Vagina (tissue), 2 donors: Measurements from ENCODE around the gene NDUFS2. TPM values are rescaled to one million over a fixed set of nuclear protein-coding genes. Genes with fewer than 3 reads are reported as not detected.

Experiments
- DNase-seq, 2 donors: peaks; one replicate each; pipeline ENCODE4 v3.0.0-alpha.2; 2017; ENCODE audit errors: extremely low spot score in 2 of 2
- H3K27ac ChIP-seq: fragments of 200-600 bp; sonication (generic); one replicate; pipeline ENCODE4 v1.5.1; 2019
- H3K27me3 ChIP-seq: fragments of 200-600 bp; sonication (generic); one replicate; pipeline ENCODE4 v1.5.1; 2019
- H3K36me3 ChIP-seq, 2 donors: fragments of 200-600 bp; sonication (generic); one replicate each; pipeline ENCODE4 v1.5.1; 2017 to 2019
- H3K4me1 ChIP-seq: fragments of 200-600 bp; sonication (generic); one replicate; pipeline ENCODE4 v1.5.1; 2019
- H3K4me3 ChIP-seq, 2 donors: fragments of 200-600 bp; sonication (generic); 1 replicate in 1 of 2; 2 replicates in 1 of 2; pipeline ENCODE4 v1.5.1; 2016 to 2019
- H3K9me3 ChIP-seq: fragments of 200-600 bp; sonication (generic); one replicate; pipeline ENCODE4 v1.5.1; 2019
- POLR2A ChIP-seq, 2 donors: fragments of 450-650 bp; IDR thresholded peaks; one replicate each; pipeline ENCODE4 v1.6.1; 2017; ENCODE audit warnings: antibody characterized with exemption in 2 of 2, mild to moderate bottlenecking in 2 of 2, moderate library complexity in 2 of 2
- POLR2AphosphoS5 ChIP-seq, 2 donors: sonication (generic); formaldehyde crosslinking; IDR thresholded peaks; one replicate each; pipeline ENCODE4 v1.9.0; 2017; ENCODE audit warnings: antibody characterized with exemption in 2 of 2, mild to moderate bottlenecking in 2 of 2, low read depth in 1 of 2; ENCODE audit not compliant: insufficient read depth in 1 of 2
- intact Hi-C: fragments of 100-400 bp; cut with DNase I; formaldehyde crosslinking; loops from one replicate; pipeline ENCODE4 v1.15.1; 2023
- total RNA-seq: library from RNA; depleted of rRNA; stranded (reverse); fragments of >200 nt; gene quantifications from one replicate; pipeline ENCODE4 v1.2.3, GENCODE V29; 2016
- TF ChIP-seq, protein P1 (sequence below), 3 experiments: fragments of 450-650 bp in 2 of 3; fragments of 200-600 bp in 1 of 3; sonication (generic) in 1 of 3; IDR thresholded peaks; one replicate each; pipeline ENCODE4 v1.5.1; 2017 to 2019; ENCODE audit warnings: antibody characterized with exemption in 3 of 3, mild to moderate bottlenecking in 2 of 3, moderate library complexity in 2 of 3

The NDUFS2 gene
- total RNA-seq, 1 donor from 2014 or later = 104 TPM

DNA sequence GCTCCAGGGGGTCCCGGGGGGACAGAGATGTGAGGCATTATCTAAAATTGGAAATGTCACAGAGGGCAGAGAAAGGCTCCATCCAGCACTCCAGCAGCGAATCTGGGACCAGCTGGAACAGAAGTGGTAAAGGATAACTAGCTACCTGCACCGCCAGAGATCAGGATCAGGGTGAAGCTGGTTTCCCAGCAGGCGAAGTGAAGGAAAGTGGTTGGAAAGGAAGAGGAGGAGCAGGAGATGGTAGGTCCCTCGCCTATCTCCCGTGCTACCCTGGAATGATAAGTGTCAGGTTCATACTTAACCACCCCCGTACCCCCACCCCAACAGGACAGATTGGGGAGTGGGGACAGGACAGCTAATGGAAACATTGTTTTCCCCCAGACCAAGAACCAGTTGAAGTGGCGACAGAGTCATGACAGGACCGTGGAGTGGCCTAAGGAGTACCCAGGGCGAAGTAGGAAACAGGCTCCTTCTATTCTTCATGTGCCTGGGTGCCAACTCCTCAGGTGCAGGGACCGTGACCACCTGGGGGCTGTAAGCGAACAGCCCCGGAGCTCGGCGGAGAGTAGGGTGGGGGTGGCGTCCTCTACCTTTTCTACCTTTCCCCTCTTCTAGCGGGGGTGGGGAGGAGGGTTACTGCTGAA lies 25.6 kb upstream of the NDUFS2 start:
- H3K36me3 ChIP-seq = peaks cover 0 to 26% of the 10 kb centered on the region in 2 donors
- H3K27me3 ChIP-seq = no peaks in the 10 kb centered on the region
- no peak for TF ChIP-seq POLR2A (IDR thresholded peaks at IDR 0.05)
- TF ChIP-seq POLR2AphosphoS5 (IDR thresholded peaks at IDR 0.05; ENCODE audit: insufficient read depth in 1 of 2, low read depth in 1 of 2) = no peak
- TF ChIP-seq, protein P1, sequence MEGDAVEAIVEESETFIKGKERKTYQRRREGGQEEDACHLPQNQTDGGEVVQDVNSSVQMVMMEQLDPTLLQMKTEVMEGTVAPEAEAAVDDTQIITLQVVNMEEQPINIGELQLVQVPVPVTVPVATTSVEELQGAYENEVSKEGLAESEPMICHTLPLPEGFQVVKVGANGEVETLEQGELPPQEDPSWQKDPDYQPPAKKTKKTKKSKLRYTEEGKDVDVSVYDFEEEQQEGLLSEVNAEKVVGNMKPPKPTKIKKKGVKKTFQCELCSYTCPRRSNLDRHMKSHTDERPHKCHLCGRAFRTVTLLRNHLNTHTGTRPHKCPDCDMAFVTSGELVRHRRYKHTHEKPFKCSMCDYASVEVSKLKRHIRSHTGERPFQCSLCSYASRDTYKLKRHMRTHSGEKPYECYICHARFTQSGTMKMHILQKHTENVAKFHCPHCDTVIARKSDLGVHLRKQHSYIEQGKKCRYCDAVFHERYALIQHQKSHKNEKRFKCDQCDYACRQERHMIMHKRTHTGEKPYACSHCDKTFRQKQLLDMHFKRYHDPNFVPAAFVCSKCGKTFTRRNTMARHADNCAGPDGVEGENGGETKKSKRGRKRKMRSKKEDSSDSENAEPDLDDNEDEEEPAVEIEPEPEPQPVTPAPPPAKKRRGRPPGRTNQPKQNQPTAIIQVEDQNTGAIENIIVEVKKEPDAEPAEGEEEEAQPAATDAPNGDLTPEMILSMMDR (IDR thresholded peaks at IDR 0.05) = no peak
- no peaks in the 10 kb centered on the region for H3K9me3 ChIP-seq
- DNase-seq = no peak
- intact Hi-C loops = no loop called here
- peak overlapping the region; percentile 92 for H3K27ac ChIP-seq
- H3K4me3 ChIP-seq = peak overlapping the region; percentile 73 to 88
- peaks cover 36% of the 10 kb centered on the region for H3K4me1 ChIP-seq

DNA sequence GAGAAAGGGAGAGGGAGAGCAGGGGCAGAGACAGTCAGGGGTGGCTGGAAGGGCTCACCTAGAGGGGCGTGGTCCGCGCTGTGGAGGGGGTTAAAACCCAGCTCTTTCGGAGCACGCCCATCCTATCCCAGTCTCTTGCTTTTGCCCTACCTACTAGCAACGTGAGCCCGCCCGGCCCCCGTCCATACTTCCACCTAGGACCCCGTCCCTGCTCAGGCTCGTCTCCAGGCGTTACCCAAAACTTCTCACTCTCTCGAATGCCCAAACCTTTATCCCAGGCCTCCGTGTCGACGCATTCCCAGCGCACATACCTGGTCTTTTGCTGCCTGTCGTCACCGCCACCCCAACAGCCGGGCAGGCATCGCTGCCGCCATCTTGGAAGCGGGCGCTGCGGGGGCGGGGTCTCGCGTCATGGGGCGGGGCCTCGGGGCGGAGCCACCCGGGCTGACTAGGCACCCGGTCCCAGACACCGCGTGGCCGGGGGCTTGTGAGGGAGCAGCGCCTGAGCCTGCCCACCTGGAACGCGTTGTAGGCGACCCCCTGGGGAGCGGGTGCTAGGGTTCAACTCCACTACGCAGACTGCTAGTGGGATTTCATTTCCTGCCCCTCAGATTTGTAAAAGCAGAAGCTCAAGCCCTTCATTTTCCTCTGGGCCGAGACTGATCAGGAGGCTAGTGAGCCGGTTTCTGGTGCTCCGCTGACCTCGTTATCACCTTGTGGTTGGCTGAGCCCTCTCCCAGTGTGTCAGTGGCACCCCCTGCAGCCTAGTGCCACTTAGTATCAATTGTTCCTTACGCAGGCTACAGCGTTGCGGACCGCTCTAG lies 24.8 kb upstream of the NDUFS2 start, which contains the start of gene B4GALT3:
B4GALT3 (minus strand) TSS at position 396 of the 824 bp plus-strand sequence. CDS start 1,447 bp downstream, outside the sequence.
- H3K4me1 ChIP-seq = peaks cover 35% of the 10 kb centered on the region
- DNase-seq = no peak
- H3K27me3 ChIP-seq = no peaks in the 10 kb centered on the region
- no peaks in the 10 kb centered on the region for H3K9me3 ChIP-seq
- peaks cover 0 to 19% of the 10 kb centered on the region in 2 donors for H3K36me3 ChIP-seq
- intact Hi-C loops = no loop called here
- H3K4me3 ChIP-seq = peak within 1 kb of the TSS; percentile 73 to 88
- H3K27ac ChIP-seq = peak within 1 kb of the TSS; percentile 92
- TF ChIP-seq, protein P1 (IDR thresholded peaks at IDR 0.05) = no peak
- peak; percentile 50 to 98 for TF ChIP-seq POLR2AphosphoS5 (IDR thresholded peaks at IDR 0.05; ENCODE audit: insufficient read depth in 1 of 2, low read depth in 1 of 2)
- peak in 1 of 2 donors; percentile 70 for TF ChIP-seq POLR2A (IDR thresholded peaks at IDR 0.05)

DNA sequence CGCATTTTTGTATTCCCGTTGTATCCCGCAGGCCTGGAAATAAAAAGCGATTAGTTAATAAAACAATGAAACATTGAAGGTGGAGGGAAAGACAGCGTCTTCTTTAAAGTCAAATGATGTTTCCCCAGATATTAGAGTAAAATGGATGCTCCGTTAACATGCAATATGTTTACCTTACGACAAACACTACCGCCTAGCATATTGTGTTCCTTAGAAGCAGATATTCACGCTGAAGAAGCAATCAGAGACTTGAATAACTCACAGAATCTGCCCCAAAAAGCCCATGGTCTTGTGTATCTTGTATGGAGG lies 24.3 kb upstream of the NDUFS2 start:
- H3K9me3 ChIP-seq = no peaks in the 10 kb centered on the region
- peaks cover 0 to 14% of the 10 kb centered on the region in 2 donors for H3K36me3 ChIP-seq
- intact Hi-C loops = no loop called here
- no peaks in the 10 kb centered on the region for H3K27me3 ChIP-seq
- peaks cover 34% of the 10 kb centered on the region for H3K4me1 ChIP-seq
- peak overlapping the region; percentile 73 to 88 for H3K4me3 ChIP-seq
- TF ChIP-seq, protein P1 (IDR thresholded peaks at IDR 0.05) = no peak
- peak overlapping the region; percentile 92 for H3K27ac ChIP-seq
- DNase-seq = no peak

DNA sequence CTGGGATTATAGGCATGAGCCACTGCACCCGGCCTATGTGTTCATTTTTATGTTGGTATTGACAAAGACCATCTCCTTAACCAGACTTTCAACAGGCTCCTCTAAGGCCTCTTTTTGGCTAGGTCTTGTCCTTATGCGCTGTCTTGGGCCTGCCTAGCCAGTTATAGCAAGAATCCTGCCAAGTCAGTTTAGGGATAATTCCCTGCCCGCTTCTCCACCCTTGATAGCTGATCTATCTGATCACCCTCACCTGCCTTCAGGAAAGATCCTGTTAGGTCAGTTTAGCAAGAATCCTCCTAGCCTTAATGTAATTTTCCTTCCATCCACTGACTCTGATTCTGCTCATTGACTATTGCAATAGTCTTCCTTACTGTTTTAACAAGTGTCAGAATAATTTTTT lies 22.5 kb upstream of the NDUFS2 start:
- Histone ChIP-seq H3K36me3 (peaks cover 0 to 6% of the 10 kb centered on the region in 2 donors), H3K9me3 (no peaks in the 10 kb centered on the region), H3K27ac (no peak overlapping the region), H3K27me3 (no peaks in the 10 kb centered on the region), H3K4me1 (peaks cover 39% of the 10 kb centered on the region), H3K4me3 (no peak overlapping the region)
- intact Hi-C loops = no loop called here
- peak in 1 of 2 donors; percentile 81 for TF ChIP-seq POLR2AphosphoS5 (IDR thresholded peaks at IDR 0.05; ENCODE audit: insufficient read depth in 1 of 2, low read depth in 1 of 2)
- TF ChIP-seq, protein P1 (IDR thresholded peaks at IDR 0.05) = no peak
- DNase-seq = no peak

DNA sequence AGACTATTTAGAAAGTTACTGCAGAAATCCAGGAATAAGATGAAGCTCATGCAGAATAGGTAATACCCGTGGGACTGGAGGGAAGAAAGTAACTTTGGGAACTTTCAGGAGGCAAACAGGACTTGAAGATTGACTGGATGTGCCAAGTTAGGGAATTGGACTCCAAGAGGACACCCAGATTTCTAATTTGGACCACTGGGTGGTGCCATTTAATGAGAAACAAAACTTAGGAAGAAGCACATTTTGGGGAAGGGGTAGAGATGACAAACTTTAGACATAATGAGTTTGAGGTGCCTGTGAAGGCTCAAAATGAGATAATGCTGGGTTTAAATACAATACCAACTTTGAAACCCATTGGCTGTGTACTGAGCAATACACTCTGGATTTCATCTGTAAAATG lies 21.5 kb upstream of the NDUFS2 start:
- Histone ChIP-seq H3K4me3 (no peak overlapping the region), H3K36me3 (no peaks in the 10 kb centered on the region), H3K4me1 (peaks cover 45% of the 10 kb centered on the region), H3K27me3 (no peaks in the 10 kb centered on the region), H3K9me3 (no peaks in the 10 kb centered on the region), H3K27ac (no peak overlapping the region)
- DNase-seq = no peak
- TF ChIP-seq POLR2AphosphoS5 (IDR thresholded peaks at IDR 0.05; ENCODE audit: insufficient read depth in 1 of 2, low read depth in 1 of 2) = no peak
- TF ChIP-seq, protein P1 (IDR thresholded peaks at IDR 0.05) = no peak
- no peak for TF ChIP-seq POLR2A (IDR thresholded peaks at IDR 0.05)
- intact Hi-C loops = no loop called here
